H9 (cell line): Measurements from ENCODE around the gene IL15RA. TPM values are rescaled to one million over a fixed set of nuclear protein-coding genes. Genes with fewer than 3 reads are reported as not detected.

Experiments used
- DNase-seq: peaks from one replicate; pipeline ENCODE4 v3.0.0-alpha.2; 2017
- H2AFZ ChIP-seq: one replicate; pipeline ENCODE4 v1.6.1; 2013; ENCODE audit warnings: mild to moderate bottlenecking, low read length, control low read depth, moderate library complexity
- H2AK5ac ChIP-seq: 2 replicates; pipeline ENCODE4 v1.6.1; 2013; ENCODE audit warnings: low read length, control low read depth, mixed read lengths; ENCODE audit not compliant: insufficient read length
- H2BK120ac ChIP-seq: one replicate; pipeline ENCODE4 v1.6.1; 2013; ENCODE audit warnings: low read depth, mild to moderate bottlenecking, low read length, control low read depth, inconsistent platforms; ENCODE audit not compliant: poor library complexity, severe bottlenecking
- H2BK12ac ChIP-seq: 2 replicates; pipeline ENCODE4 v1.6.1; 2013; ENCODE audit warnings: low read length, control low read depth, mixed read lengths, low read depth; ENCODE audit not compliant: insufficient read length
- H2BK15ac ChIP-seq: 2 replicates; pipeline ENCODE4 v1.6.1; 2013; ENCODE audit warnings: low read depth, low read length, control low read depth
- H2BK20ac ChIP-seq: one replicate; pipeline ENCODE4 v1.6.1; 2013; ENCODE audit warnings: low read depth, mild to moderate bottlenecking, low read length, control low read depth, inconsistent platforms; ENCODE audit not compliant: poor library complexity, severe bottlenecking
- H2BK5ac ChIP-seq: 2 replicates; pipeline ENCODE4 v1.6.1; 2013; ENCODE audit warnings: low read length, control low read depth, mixed read lengths; ENCODE audit not compliant: insufficient read length
- H3K14ac ChIP-seq: 2 replicates; pipeline ENCODE4 v1.6.1; 2013; ENCODE audit warnings: low read length, control low read depth; ENCODE audit not compliant: insufficient read depth
- H3K18ac ChIP-seq: 2 replicates; pipeline ENCODE4 v1.6.1; 2013; ENCODE audit warnings: low read depth, mild to moderate bottlenecking, mixed read lengths, low read length, control low read depth; ENCODE audit not compliant: insufficient read length
- H3K23ac ChIP-seq: 2 replicates; pipeline ENCODE4 v1.6.1; 2013; ENCODE audit warnings: low read length, control low read depth, mixed read lengths, low read depth; ENCODE audit not compliant: insufficient read length
- H3K23me2 ChIP-seq: 2 replicates; pipeline ENCODE4 v1.6.1; 2013; ENCODE audit warnings: low read depth, mild to moderate bottlenecking, mixed read lengths, low read length, control low read depth; ENCODE audit not compliant: insufficient read length, poor library complexity, severe bottlenecking
- H3K27ac ChIP-seq: 2 replicates; pipeline ENCODE4 v1.5.1; 2013; ENCODE audit warnings: low read length, control low read depth, mixed read lengths, low read depth; ENCODE audit not compliant: insufficient read length
- H3K27me3 ChIP-seq: 2 replicates; pipeline ENCODE4 v1.6.1; 2013; ENCODE audit warnings: low read length, control low read depth, inconsistent platforms; ENCODE audit not compliant: insufficient read depth
- H3K4ac ChIP-seq: 2 replicates; pipeline ENCODE4 v1.6.1; 2013; ENCODE audit warnings: low read depth, mild to moderate bottlenecking, control low read depth, inconsistent platforms, low read length, moderate library complexity
- H3K4me1 ChIP-seq: 2 replicates; pipeline ENCODE4 v1.6.1; 2013; ENCODE audit warnings: low read length, control low read depth, inconsistent platforms; ENCODE audit not compliant: insufficient read depth
- H3K4me2 ChIP-seq: 2 replicates; pipeline ENCODE4 v1.6.1; 2013; ENCODE audit warnings: low read length, control low read depth, mixed read lengths; ENCODE audit not compliant: insufficient read length, insufficient read depth
- H3K56ac ChIP-seq: 2 replicates; pipeline ENCODE4 v1.6.1; 2013; ENCODE audit warnings: low read depth, mild to moderate bottlenecking, mixed read lengths, low read length, control low read depth; ENCODE audit not compliant: insufficient read length
- H3K79me1 ChIP-seq: 2 replicates; pipeline ENCODE4 v1.6.1; 2013; ENCODE audit warnings: low read depth, mild to moderate bottlenecking, moderate library complexity, low read length, control low read depth, inconsistent platforms; ENCODE audit not compliant: insufficient read depth, poor library complexity, severe bottlenecking
- H3K79me2 ChIP-seq: 2 replicates; pipeline ENCODE4 v1.6.1; 2013; ENCODE audit warnings: low read length, control low read depth, inconsistent platforms; ENCODE audit not compliant: insufficient read depth
- H3K9ac ChIP-seq: 2 replicates; pipeline ENCODE4 v1.6.1; 2013; ENCODE audit warnings: low read length, control low read depth, mixed read lengths; ENCODE audit not compliant: insufficient read length; ENCODE audit errors: extremely low read depth
- H3K9me3 ChIP-seq: one replicate; pipeline ENCODE4 v1.6.1; 2013; ENCODE audit warnings: low read depth, low read length, inconsistent platforms; ENCODE audit not compliant: control insufficient read depth
- H3T11ph ChIP-seq: one replicate; pipeline ENCODE4 v1.6.1; 2013; ENCODE audit warnings: mild to moderate bottlenecking, low read length, control low read depth, inconsistent platforms
- H4K20me1 ChIP-seq: one replicate; pipeline ENCODE4 v1.6.1; 2013; ENCODE audit not compliant: control insufficient read depth, insufficient read length, insufficient read depth
- H4K5ac ChIP-seq: 2 replicates; pipeline ENCODE4 v1.6.1; 2013; ENCODE audit warnings: low read depth, mild to moderate bottlenecking, mixed read lengths, low read length, control low read depth; ENCODE audit not compliant: insufficient read length
- H4K8ac ChIP-seq: replicated peaks from 2 replicates; pipeline ENCODE4 v1.6.1; 2013; ENCODE audit warnings: low read length, control low read depth, mixed read lengths, low read depth; ENCODE audit not compliant: insufficient read length
- H4K91ac ChIP-seq: 2 replicates; pipeline ENCODE4 v1.6.1; 2013; ENCODE audit warnings: low read depth, mild to moderate bottlenecking, moderate library complexity, mixed read lengths, low read length, control low read depth; ENCODE audit not compliant: insufficient read length
- H3K27ac Mint-ChIP-seq, 3 experiments: 2 replicates in 2 of 3; 3 replicates in 1 of 3; pipeline ENCODE4 v1.8.0; 2020 to 2021; ENCODE audit warnings: mixed read lengths in 3 of 3, mild to moderate bottlenecking in 1 of 3, moderate library complexity in 1 of 3
- H3K27me3 Mint-ChIP-seq: 2 replicates; pipeline ENCODE4 v1.8.0; 2021; ENCODE audit warnings: low read depth, mild to moderate bottlenecking, moderate library complexity, mixed read lengths
- H3K36me3 Mint-ChIP-seq, 3 experiments: 2 replicates in 2 of 3; 3 replicates in 1 of 3; pipeline ENCODE4 v1.8.0; 2020 to 2021; ENCODE audit warnings: low read depth in 3 of 3, mixed read lengths in 3 of 3; ENCODE audit not compliant: insufficient read depth in 1 of 3
- H3K4me1 Mint-ChIP-seq, 2 experiments: 2 replicates each; pipeline ENCODE4 v1.8.0; 2020; ENCODE audit warnings: mixed read lengths in 2 of 2
- H3K4me3 Mint-ChIP-seq, 2 experiments: 2 replicates in 1 of 2; 3 replicates in 1 of 2; pipeline ENCODE4 v1.8.0; 2020 to 2021; ENCODE audit warnings: mild to moderate bottlenecking in 2 of 2, mixed read lengths in 2 of 2, moderate library complexity in 1 of 2
- H3K9me3 Mint-ChIP-seq, 2 experiments: 2 replicates in 1 of 2; 3 replicates in 1 of 2; pipeline ENCODE4 v1.8.0; 2020; ENCODE audit warnings: mild to moderate bottlenecking in 2 of 2, mixed read lengths in 2 of 2, moderate library complexity in 1 of 2
- WGBS: extraction: QIAGEN DNeasy Blood & Tissue Kit; methylation state at CpG from one replicate; pipeline ENCODE4 v1.1.7; 2013; ENCODE audit warnings: missing lambda C conversion rate, low lambda C conversion rate, mixed read lengths; ENCODE audit not compliant: insufficient read length; ENCODE audit errors: extremely low coverage; 5-methylcytosine and 5-hydroxymethylcytosine counted together
- total RNA-seq: library from RNA; stranded (reverse); gene quantifications from 2 replicates; pipeline ENCODE4 v1.2.1, GENCODE V29; 2021
- TF ChIP-seq, protein P1 (sequence below): fragments of 200-600 bp; sonication (generic); conservative IDR thresholded peaks from 3 replicates; pipeline ENCODE4 v1.8.0; 2021; ENCODE audit warnings: antibody characterized with exemption, mild to moderate bottlenecking

The IL15RA gene
- total RNA-seq, 1 experiment from 2014 or later, result 0.31 TPM

DNA sequence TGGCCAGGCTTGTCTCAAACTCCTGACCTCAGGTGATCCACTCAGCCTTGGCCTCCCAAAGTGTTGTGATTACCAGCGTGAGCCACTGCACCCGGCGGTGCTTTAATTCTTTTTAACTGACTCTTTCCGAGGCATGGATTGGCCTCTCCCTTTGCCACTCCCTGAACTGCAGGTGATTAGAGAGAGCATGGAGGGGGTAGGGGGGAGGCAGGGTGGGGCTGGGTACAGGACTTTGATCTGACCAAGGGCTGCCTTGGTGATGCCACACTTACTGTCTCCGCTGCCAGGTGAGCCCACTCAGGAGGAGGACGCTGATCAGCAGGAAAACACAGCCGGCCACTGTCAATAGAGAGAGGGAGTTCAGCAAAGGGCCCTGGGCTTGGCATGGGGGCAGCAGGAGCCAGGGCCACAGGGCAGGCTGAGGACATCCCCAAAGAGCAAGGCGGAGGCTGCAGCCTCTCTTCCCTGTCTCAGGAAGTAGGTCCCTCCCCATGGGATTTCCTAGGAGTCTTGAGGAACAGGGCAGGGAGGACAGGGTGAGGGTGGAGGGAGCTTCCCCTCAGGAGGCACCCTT is 40.5 kb upstream of the IL15RA start:
- Histone ChIP-seq H2BK120ac (no peak overlapping the region), H3K14ac (no peak overlapping the region), H4K8ac (no peak overlapping the region), H3K4ac (no peak overlapping the region), H3T11ph (no peak overlapping the region), H3K56ac (no peak overlapping the region), H3K27me3 (no peaks in the 10 kb centered on the region), H2BK5ac (no peak overlapping the region), H3K27ac (no peak overlapping the region), H2BK20ac (no peak overlapping the region), H4K91ac (no peak overlapping the region), H2AK5ac (no peak overlapping the region), H2AFZ (no peak overlapping the region), H3K9me3 (no peaks in the 10 kb centered on the region), H3K23ac (no peak overlapping the region), H3K9ac (no peak overlapping the region), H2BK15ac (no peak overlapping the region), H4K5ac (no peak overlapping the region), H3K4me2 (no peak overlapping the region), H2BK12ac (no peak overlapping the region), H3K23me2 (no peaks in the 10 kb centered on the region), H3K4me1 (no peaks in the 10 kb centered on the region), H3K79me2 (no peaks in the 10 kb centered on the region), H3K18ac (no peak overlapping the region), H4K20me1 (no peaks in the 10 kb centered on the region), H3K79me1 (no peaks in the 10 kb centered on the region)
- Mint-ChIP-seq H3K27ac (no peak overlapping the region), H3K27me3 (peaks cover 3% of the 10 kb centered on the region), H3K4me1 (peaks cover 0 to 5% of the 10 kb centered on the region in 2 experiments; a peak in 1 of 4 replicates), H3K9me3 (peaks cover 0 to 3% of the 10 kb centered on the region in 2 experiments; a peak in 1 of 5 replicates), H3K4me3 (no peak overlapping the region), H3K36me3 (no peaks in the 10 kb centered on the region; a peak in 1 of 7 replicates)
- no CpG with 5 or more reads among the region's 8 CpGs for WGBS
- DNase-seq, result no peak
- TF ChIP-seq, protein P1, sequence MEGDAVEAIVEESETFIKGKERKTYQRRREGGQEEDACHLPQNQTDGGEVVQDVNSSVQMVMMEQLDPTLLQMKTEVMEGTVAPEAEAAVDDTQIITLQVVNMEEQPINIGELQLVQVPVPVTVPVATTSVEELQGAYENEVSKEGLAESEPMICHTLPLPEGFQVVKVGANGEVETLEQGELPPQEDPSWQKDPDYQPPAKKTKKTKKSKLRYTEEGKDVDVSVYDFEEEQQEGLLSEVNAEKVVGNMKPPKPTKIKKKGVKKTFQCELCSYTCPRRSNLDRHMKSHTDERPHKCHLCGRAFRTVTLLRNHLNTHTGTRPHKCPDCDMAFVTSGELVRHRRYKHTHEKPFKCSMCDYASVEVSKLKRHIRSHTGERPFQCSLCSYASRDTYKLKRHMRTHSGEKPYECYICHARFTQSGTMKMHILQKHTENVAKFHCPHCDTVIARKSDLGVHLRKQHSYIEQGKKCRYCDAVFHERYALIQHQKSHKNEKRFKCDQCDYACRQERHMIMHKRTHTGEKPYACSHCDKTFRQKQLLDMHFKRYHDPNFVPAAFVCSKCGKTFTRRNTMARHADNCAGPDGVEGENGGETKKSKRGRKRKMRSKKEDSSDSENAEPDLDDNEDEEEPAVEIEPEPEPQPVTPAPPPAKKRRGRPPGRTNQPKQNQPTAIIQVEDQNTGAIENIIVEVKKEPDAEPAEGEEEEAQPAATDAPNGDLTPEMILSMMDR, result no peak
